H1 (cell line): Measurements from ENCODE around the gene DNLZ. TPM values are rescaled to one million over a fixed set of nuclear protein-coding genes. Genes with fewer than 3 reads are reported as not detected.

ENCODE experiments used
- KDM1A ChIP-seq: fragments of 200-600, 300-600 bp; sonication (generic); IDR thresholded peaks from 2 replicates; pipeline ENCODE4 v1.7.1; 2016; ENCODE audit warnings: mild to moderate bottlenecking, low read length, borderline replicate concordance
- NANOG ChIP-seq: IDR thresholded peaks from 2 replicates; pipeline ENCODE4 v1.6.1; 2011; ENCODE audit warnings: low read length, low read depth, mild to moderate bottlenecking, inconsistent platforms; ENCODE audit not compliant: insufficient read depth, poor library complexity, severe bottlenecking
- polyA plus RNA-seq, 7 experiments: library from polyadenylated mRNA; depleted of rRNA in 3 of 7; stranded (reverse) in 5 of 7; unstranded in 2 of 7; fragments of >200 nt in 5 of 7; fragments of 200-250 nt in 2 of 7; gene quantifications; 1 replicate in 5 of 7; 2 replicates in 1 of 7; 4 replicates in 1 of 7; pipeline versions ENCODE4 v1.2.1 to v1.2.3, GENCODE V29; 2011 to 2013; ENCODE audit warnings: missing spikeins in 2 of 7, mixed read lengths in 2 of 7
- total RNA-seq: library from RNA; stranded (reverse); fragmentation: NEBNext Ultra II Directional; extraction: Animal tissue kit (Norgen Biotek cat#: 25700); gene quantifications from 2 replicates; pipeline ENCODE4 v1.2.1, GENCODE V29; 2021

The DNLZ gene
- total and polyA plus RNA-seq, 2 of the 8 experiments (the other 6 are each of a cell fraction or from before 2014, with no cell fraction given) = 11.6 to 17.9 TPM

GRCh38 chr9:136343884-136344269, 19.7 kb downstream of the DNLZ start (continued):
- TF ChIP-seq NANOG = no peak
- no peak for TF ChIP-seq KDM1A
